GM10847 (cell line): ENCODE results near the gene DIAPH1.

Source experiments
- POLR2A ChIP-seq: IDR thresholded peaks from 2 replicates; pipeline ENCODE4 v1.6.1; 2011; ENCODE audit not compliant: insufficient read length; ENCODE audit errors: extremely low read depth

DIAPH1 gene

DNA sequence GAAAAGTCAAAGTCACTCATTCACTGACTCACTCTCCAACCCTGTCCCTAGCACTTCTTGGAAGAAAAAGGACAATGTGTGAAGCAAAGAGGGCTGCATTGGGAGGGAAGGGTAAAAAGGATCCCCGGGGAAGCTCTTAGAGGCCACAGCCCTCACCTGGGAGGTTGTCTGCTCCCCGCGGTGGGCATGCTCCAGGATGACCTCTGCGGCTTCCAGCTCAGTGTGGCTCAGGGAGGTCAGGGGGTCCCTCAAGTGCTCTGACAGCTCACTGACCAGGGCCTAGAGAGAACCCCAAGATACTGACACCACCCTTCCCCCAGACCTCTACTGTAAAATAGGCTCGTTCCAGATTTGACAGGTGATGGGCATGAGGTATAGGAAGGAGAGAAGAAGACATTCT, 28.4 kb upstream of the DIAPH1 start:
- TF ChIP-seq POLR2A, result no peak

DNA sequence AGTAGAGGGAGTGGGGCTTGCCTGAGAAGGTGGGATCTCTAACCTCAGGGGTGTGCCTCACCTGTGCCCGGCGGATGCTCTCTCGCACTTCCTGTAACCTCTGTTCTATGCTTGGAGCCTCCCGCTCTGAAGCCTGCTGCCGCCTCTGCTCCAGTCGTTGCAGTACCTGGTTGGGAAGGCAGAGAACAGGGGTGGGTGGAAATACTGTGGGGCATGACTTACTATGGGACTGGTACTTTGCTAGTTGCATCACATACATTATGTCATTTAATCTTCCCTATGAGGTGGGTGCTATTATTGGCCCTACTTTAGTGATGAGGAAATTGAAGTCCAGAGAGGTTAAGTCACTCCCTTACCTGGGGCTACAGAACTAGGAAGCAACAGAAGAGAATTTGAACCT, 27.2 kb upstream of the DIAPH1 start:
- TF ChIP-seq POLR2A, result no peak

DNA sequence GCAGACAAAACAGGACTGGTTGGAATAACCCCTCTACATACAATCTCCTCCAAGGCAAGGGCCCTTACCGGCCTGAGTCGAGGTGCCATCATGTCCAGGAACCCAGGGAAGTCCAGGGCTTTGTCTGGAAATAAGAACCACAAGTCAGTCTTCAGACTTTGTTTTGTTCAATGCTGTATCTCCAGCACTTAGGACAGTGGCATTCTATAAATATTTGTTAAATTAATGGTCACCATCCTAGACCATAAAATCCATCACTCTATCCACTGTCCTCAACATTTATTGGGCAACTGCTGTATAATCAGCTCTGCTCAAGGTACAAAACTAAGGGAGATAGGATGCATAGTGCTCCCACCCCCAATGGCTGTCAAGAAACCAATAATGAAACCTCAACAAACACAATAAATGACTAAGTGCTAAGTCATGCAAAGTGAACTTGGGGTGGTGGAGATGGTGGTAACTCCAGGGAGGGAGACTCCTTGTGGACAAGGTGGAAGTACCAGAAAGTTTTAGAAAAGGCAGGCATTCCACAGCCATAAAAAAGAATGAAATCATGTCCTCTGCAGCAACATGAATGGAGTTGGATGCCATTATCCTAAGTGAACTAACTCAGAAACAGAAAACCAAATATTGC, 23.0 kb upstream of the DIAPH1 start:
- TF ChIP-seq POLR2A, result no peak

DNA sequence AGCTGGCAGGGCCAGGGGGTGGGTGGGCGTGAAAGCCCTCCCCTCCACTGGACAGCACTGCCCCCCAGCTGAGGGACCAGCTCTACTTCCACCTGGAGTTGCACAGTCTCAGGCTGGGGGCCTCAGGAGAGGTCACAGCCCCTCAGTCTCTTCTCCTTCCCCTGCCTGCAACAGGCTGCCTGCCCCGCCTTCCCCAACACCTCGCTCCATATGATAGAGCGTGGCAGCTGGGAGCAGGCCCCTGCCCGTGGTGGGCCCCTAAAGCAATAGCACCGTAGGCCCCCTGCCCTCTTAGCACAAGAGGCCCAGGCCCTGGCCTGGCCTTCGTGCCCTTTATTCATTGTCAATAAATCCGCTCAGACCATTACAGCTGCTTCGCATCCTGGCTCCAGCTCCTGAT, 21.9 kb upstream of the DIAPH1 start:
- no peak for TF ChIP-seq POLR2A

DNA sequence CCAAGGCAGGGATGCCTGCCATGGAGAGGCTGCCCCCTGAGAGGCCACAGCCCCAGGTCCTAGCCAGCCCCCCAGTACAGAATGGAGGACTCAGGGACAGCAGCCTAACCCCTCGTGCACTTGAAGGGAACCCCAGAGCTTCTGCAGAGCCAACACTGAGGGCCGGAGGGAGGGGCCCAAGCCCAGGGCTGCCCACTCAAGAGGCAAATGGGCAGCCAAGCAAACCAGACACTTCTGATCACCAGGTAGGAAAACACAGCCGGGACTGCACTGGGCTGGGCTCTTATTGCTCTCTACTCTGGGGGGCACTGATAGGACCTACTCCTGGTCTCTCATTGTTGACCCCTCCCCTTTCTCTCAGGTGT, 21.2 kb upstream of the DIAPH1 start:
- no peak for TF ChIP-seq POLR2A

DNA sequence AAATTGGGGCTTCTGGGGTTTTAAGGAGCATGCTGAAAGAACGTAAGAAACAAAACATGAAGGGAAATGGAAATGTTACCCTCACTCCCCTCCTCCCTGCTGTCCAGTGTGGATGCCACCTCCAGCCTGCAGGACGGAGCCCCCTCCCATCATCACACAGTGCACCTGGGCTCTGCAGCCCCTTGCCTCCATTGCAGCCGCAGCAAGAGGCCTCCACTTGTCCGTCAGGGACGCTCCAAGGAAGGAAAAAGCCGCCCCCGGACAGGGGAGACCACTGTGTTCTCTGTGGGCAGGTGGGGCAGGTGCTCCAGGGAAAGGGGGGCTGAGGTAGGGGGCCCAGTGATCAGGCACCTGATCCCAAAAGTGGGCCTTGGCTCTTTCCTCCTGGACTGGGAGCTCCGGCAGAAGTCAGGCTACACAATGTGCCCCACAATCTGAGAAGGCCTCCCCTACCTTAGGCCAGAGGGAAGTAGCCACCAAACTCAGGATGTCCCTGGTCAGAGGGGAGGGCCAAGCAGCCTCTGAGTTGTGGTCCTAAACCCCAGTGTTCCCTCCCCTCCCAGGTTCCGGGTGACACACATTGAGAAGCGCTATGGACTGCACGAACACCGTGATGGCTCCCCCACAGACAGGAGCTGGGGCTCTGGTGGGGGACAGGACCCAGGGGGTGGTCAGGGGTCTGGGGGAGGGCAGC, 20.7 kb upstream of the DIAPH1 start:
- TF ChIP-seq POLR2A, result no peak

DNA sequence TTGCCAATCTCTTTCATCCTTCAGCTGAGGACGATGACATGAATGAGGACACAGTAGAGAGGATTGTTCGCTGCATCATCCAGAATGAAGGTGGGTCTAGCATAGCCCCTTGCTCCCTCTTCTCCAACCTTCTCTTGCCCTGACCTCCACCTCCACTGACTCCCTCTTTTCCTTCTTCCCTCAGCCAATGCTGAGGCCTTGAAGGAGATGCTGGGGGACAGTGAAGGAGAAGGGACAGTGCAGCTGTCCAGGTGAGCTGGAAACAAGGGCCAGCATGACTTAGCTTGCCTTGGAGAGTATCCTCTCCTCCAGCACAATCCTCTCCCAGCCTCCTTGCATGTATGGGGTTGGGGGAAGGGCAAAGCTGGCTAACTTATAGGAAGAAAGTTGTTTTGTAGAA, 20.0 kb upstream of the DIAPH1 start:
- TF ChIP-seq POLR2A, result no peak

DNA sequence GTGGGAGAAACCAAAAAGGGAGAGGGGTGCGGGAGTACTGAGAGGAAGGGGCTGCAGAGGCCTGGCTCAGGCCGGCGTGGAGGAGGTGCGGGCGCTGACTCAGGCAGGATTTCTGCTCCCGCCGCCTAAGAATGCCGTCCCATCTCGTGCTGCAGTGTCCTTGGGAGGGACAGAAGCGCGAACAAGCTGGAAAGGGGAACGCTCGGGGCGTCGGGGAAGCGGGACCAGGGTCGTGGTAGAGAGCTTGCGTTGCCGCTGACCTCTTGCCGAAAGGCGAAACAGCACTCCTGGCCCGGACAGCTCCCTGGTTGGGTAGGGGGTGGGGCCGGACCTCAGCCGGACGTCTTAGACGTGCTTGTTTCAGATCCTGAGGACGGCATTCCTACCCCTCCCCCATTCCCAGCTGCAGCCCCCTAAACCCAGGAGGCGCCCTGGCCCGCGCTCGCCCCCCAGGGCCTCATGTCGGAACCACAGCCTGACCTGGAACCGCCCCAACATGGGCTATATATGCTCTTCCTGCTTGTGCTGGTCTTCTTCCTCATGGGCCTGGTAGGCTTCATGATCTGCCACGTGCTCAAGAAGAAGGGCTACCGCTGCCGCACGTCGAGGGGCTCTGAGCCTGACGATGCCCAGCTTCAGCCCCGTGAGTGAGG, 19.1 kb upstream of the DIAPH1 start:
- TF ChIP-seq POLR2A, result no peak

DNA sequence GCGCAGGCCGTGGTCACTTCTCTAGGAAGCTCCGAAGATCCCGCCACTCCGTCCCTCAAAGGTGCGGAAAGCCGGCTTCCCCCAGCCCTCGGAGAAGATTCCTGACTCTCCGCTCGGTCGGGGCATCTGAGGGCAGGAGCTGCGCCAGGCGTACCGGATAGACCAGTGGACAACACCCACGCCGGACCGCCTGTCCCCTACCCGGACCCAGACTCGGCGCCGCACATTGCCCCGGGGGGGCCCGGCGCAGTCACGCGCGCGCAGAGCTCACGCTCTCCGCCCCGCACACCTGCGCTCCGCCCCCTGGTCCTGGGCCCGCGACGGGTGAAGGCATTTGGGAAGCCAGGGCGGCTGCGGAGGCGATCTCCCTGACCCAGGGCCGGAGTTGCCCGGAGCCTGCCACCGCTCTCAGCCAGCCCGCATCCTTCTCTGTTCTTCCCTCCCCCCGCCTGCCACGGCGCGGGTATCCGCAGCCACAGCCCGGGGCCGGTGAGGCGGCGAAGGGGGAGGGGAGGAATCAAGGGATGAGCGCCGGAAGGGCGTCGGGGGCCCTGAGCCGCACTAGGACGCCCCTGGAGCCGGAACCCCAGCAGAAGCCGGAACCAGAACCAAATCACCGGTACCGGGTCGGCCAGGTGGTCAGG, 18.4 kb upstream of the DIAPH1 start:
- TF ChIP-seq POLR2A, result no peak

DNA sequence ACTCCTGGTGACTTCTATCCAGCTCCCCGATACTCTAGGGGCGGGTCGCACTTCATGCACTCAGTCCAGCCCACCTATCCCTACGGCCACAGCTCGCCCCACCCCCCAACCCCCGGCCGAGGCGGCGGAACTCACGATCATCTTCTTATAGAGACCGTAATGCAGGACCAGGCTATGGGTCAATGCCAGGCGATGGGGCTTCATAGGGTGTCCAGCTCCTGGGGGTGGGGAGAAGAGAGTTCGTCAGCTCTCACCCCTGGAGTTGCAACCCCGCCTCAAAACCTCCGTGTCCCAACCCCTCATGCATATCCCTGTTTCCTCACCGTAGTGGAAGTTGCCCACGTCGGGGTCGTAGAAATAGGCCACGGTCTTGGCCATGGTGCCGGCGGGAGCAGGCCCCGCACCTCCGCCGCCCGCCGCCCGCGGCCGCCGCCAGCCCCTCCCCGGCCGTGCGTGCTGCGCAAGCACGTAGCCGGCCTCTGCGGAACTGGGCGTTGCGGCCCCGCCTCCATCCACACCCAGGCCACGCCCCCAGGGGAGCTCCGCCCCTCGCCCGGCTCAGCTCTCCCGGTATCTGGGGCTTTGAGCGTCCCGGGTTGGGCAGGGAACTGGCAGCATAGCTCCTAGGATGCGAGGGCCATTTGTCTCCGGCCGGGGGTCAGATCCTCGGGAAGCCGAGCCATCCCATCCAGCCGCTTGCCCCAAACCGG, 17.8 kb upstream of the DIAPH1 start, which contains the start of the genes HDAC3 and RELL2:
TSS of gene HDAC3 (minus strand) at position 437 of the 710 bp plus-strand sequence. CDS start at position 378, 59 bp downstream.
TSS of gene RELL2 (plus strand) at position 585 of the 710 bp plus-strand sequence. CDS start 1,229 bp downstream, outside the sequence.
- TF ChIP-seq POLR2A, result peak; percentile 82

DNA sequence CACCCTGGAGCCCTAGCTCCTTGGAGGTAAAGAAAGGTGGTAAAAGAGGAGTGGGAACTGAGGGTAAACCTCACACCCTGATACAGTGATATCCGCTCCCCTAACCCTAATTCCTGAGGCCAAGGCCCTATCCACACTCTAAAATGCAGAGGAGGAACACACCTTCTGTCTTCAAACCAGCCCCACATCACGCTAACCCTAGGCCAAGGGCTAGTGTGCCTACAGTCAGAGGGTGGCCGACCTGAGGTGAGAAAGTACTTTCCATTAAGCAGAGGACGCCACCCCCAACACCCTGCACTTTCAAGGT, 17.3 kb upstream of the DIAPH1 start:
- no peak for TF ChIP-seq POLR2A

DNA sequence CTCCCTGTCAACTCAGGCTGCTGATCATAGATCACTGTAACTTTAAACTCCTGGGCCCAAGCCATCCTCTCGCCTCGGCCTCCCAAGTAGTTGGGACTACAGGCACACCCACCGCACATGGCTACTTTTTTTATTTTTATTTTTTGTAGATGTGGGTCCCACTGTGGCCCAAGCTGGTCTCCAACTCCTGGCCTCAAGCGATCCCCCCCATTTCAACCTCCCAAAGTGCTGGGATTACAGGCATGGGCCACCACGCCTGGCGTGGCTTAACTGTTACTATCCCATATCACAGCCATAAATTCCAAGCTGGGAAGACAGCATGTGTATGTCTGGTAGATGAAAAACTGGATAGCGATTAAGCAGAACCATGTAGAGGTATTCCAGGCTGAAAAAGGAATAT, 16.8 kb upstream of the DIAPH1 start:
- no peak for TF ChIP-seq POLR2A

DNA sequence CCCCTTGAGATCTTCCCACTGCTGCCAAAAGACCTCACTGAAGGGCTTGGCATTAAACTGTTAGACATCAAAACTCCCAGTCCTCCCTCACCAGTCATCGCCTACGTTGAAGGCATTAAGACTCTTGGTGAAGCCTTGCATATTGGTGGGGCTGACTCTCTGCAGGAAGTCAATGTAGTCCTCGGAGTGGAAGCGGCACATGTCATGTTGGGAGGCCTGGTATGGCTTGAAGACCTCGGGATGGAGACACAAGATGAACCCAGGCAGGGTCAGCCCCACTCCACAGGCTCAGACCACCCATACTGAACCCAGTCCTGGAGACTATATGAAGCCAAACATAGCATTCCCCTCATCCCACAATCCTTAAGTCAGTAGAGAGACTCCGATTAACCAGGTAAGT, 15.9 kb upstream of the DIAPH1 start:
- TF ChIP-seq POLR2A, result no peak

DNA sequence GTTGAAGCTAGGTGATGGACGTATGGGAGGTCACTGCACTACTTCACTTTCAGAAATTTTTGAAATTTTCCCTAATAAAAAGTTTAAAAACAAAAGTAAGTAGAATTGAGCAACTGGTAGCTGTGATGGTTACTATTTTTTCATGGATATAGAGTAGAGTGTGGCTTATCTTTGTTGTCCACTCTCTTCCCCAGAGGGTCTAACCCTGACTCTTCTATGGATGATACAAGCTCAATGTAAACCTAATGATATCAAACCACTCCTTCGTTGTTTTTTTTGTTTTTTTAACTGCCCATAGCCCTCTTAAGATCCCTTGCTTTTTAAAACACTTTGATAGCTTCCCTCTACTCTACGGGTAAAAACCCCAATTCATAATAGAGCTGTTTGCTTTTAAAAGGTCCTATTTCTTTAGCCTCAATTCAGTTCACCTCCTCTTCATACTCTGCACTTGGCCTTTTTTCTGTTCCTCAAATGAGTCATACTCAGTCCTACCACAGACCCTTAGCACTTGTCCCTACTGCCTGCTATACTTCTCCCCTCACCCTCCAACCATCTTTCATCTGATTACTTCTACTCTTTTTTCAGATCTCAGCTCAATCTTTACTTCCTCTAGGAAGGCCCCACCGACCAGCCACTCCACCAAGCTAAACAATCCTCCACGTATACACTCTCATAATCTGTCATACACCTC, 15.2 kb upstream of the DIAPH1 start:
- no peak for TF ChIP-seq POLR2A

DNA sequence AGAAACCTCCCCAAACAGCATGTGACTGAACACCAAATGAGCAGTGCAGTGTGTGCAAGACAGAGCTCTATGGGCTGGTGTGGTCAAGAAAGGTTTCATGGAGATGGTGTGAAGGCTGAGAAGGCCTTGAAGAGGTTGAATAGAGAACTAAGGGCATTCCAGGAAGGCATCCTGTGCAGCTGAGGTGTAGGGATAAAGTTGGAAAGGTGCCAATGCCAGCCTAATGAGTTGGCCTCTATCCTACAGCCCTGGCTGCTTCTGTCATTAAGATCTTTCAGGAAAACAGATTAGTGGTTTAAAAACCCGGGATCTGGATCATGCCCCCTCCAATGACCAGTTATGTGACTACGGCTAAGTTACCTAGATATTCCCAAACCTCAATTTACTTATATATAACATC, 13.8 kb upstream of the DIAPH1 start:
- no peak for TF ChIP-seq POLR2A
